Subcutaneous abdominal adipose tissue (tissue), 5 donors: ENCODE data around the gene FBN2.

Experiments
- H3K27ac ChIP-seq: one replicate; pipeline ENCODE4 v1.7.0; 2013; ENCODE audit warnings: low read depth, mild to moderate bottlenecking, inconsistent platforms, low read length, moderate library complexity
- H3K27me3 ChIP-seq, 5 donors: one replicate each; pipeline ENCODE4 v1.7.0; 2013; ENCODE audit warnings: low read length in 5 of 5, inconsistent platforms in 1 of 5; ENCODE audit not compliant: control insufficient read depth in 5 of 5, insufficient read depth in 4 of 5
- H3K36me3 ChIP-seq, 5 donors: one replicate each; pipeline ENCODE4 v1.7.0; 2013; ENCODE audit warnings: low read length in 5 of 5; ENCODE audit not compliant: control insufficient read depth in 5 of 5, insufficient read depth in 5 of 5
- H3K4me1 ChIP-seq, 5 donors: one replicate each; pipeline ENCODE4 v1.7.0; 2013; ENCODE audit warnings: low read length in 5 of 5, mild to moderate bottlenecking in 3 of 5, moderate library complexity in 1 of 5; ENCODE audit not compliant: control insufficient read depth in 5 of 5, insufficient read depth in 5 of 5
- H3K4me3 ChIP-seq, 5 donors: one replicate each; pipeline ENCODE4 v1.7.0; 2013; ENCODE audit warnings: low read length in 5 of 5, low read depth in 1 of 5
- H3K9ac ChIP-seq, 5 donors: one replicate each; pipeline ENCODE4 v1.7.0; 2013; ENCODE audit warnings: low read length in 5 of 5, mild to moderate bottlenecking in 4 of 5, moderate library complexity in 3 of 5
- H3K9me3 ChIP-seq, 5 donors: one replicate each; pipeline ENCODE4 v1.7.0; 2013; ENCODE audit warnings: low read length in 5 of 5; ENCODE audit not compliant: control insufficient read depth in 5 of 5
- donor health status: healthy.
- donor health status: healthy.
- donor health status: healthy.
- donor health status: healthy.
- donor health status: healthy.

The FBN2 gene

DNA sequence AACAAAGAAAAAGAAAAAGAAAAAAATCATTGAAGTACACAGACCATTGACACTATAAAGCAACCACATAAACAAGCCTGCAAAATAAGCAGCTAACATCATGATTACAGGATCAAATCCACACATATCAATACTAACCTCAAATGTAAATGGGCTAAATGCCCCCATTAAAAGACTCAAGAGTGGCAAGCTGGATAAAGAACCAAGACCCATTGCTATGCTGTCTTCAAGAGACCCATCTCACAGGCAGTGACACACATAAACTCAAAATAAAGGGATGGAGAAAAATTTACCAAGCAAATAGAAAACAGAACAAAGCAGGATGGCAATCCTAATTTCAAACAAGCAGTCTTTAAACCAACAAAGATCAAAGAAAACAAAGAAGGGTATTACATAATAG is 15.7 kb upstream of the FBN2 start:
- Histone ChIP-seq H3K36me3 (no peaks in the 10 kb centered on the region), H3K4me3 (no peak overlapping the region), H3K27ac (no peak overlapping the region), H3K9ac (no peak overlapping the region), H3K9me3 (peaks cover 0 to 20% (median 9%) of the 10 kb centered on the region in 5 donors), H3K4me1 (no peaks in the 10 kb centered on the region), H3K27me3 (no peaks in the 10 kb centered on the region)

DNA sequence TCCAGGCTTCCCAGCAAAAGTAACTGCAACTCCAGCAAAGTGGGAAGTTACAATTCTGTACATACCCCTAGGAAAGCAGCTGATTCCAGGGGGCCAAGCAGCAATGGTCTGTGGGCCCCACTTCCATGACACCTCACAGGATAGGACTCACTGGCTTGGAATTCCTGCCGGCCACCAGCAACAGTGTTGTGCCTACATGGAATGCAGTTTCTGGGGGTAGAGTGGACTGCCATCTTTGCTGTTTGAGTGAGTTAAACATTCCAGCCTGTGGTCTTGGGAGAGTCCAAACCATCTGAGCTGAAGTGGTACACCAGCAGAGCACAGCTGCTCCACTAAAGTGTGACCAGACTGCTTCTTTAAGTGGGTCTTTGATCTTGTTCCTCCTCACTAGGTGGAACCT is 13.4 kb upstream of the FBN2 start:
- no peak overlapping the region for H3K9ac ChIP-seq
- no peaks in the 10 kb centered on the region for H3K4me1 ChIP-seq
- H3K27me3 ChIP-seq = no peaks in the 10 kb centered on the region
- H3K4me3 ChIP-seq = no peak overlapping the region
- no peak overlapping the region for H3K27ac ChIP-seq
- peaks cover 0 to 20% (median 9%) of the 10 kb centered on the region in 5 donors for H3K9me3 ChIP-seq
- H3K36me3 ChIP-seq = no peaks in the 10 kb centered on the region

DNA sequence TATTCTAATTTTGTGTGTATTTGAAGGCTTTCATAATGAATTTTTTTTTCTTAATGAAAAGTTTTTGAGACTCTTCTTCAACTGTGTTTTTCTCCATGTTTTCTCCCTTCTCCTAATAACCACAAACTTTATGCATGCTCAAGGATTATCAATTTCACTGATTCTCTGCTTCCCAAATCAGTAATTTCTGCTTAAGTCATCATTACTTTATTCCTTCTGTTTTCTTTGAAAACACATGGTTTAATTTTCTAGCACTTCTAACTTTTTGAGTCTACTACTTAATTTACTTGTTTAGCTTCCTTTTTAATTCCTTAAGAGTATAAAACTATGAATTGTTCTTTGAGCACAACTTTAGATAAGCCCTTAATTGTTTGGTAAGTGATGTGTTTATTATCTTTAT is 11.5 kb upstream of the FBN2 start:
- Histone ChIP-seq H3K27me3 (no peaks in the 10 kb centered on the region), H3K27ac (no peak overlapping the region), H3K4me3 (no peak overlapping the region), H3K9me3 (peaks cover 0 to 20% (median 11%) of the 10 kb centered on the region in 5 donors), H3K36me3 (no peaks in the 10 kb centered on the region), H3K4me1 (no peaks in the 10 kb centered on the region), H3K9ac (no peak overlapping the region)

DNA sequence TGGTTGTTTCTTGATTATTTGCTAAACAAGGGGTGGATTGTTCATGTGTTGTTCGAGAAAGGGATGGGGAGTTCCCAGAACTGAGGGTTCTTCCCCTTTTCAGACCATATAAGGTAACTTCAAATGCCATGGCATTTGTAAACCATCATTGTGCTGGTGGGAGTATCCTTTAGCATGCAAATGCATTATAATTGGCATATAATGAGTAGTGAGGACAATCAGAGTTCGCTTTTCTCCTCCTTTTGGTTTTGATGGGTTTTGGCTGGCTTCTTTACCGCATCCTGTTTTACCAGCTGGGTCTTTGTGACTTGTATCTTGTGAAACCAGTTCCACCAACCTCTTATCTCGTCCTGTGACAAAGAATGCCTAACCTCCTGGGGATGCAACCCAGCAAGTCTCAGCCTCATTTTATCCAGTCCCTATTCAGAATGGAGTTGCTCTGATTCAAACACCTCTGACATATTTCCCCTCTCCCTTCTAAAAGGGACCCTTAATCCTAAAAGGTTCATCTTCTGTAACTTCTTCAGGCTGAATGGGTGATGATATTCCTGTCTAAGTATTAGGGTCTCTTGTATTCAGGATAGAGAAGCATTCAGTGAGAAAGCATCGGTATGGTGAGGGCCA is 8.7 kb upstream of the FBN2 start:
- no peaks in the 10 kb centered on the region for H3K36me3 ChIP-seq
- peaks cover 0 to 12% (median 4%) of the 10 kb centered on the region in 5 donors for H3K9me3 ChIP-seq
- no peaks in the 10 kb centered on the region for H3K27me3 ChIP-seq
- no peak overlapping the region for H3K4me3 ChIP-seq
- no peaks in the 10 kb centered on the region for H3K4me1 ChIP-seq
- H3K9ac ChIP-seq = no peak overlapping the region
- H3K27ac ChIP-seq = no peak overlapping the region

DNA sequence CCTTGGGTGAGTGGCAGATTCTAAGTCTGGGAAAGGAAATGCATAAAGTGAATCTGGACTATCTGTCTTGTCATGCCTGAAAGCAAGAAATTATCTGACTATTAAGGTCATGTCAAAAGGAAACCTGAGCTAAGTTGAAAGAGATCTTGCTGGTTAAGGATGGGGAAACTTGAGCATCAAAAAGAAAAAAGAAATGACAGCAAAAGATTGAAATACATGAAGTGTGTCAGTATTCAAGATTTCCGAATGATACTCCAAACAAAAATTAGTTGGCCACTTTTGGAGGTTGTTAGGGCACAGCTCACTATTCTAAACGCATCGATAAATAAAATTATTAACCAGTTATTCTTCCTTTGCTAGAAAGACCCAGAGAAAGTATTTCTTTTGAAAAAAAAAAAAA is 3.3 kb upstream of the FBN2 start:
- no peak overlapping the region for H3K9ac ChIP-seq
- peaks cover 0 to 19% (median 15%) of the 10 kb centered on the region in 5 donors for H3K27me3 ChIP-seq
- H3K4me3 ChIP-seq = no peak overlapping the region
- no peak overlapping the region for H3K27ac ChIP-seq
- peaks cover 0 to 27% (median 25%) of the 10 kb centered on the region in 5 donors for H3K4me1 ChIP-seq
- no peaks in the 10 kb centered on the region for H3K36me3 ChIP-seq
- H3K9me3 ChIP-seq = peaks cover 0 to 12% (median 3%) of the 10 kb centered on the region in 5 donors

DNA sequence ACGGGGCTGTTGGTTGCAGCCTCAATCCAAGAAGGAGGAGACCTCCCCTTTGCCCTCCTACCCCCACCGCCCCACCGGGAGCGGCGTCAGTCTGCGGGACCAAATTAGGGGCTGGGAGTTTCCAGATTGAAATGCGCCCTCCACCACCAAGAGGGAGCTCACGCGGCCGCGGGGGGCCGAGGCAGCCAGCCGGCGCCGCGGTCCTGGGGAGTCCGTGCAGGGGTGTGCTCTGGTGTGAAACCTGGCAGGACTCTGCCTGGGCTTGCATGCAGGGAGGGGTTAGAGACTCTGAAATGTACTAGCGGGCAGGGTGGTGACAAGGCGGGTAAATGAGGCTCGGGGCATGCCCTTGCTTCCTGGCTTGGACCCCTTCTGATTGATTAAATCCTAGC is 989 bp upstream of the FBN2 start:
- Histone ChIP-seq H3K9me3 (peaks cover 0 to 8% (median 3%) of the 10 kb centered on the region in 5 donors), H3K9ac (no peak overlapping the region), H3K4me1 (peaks cover 0 to 27% (median 25%) of the 10 kb centered on the region in 5 donors), H3K36me3 (no peaks in the 10 kb centered on the region), H3K27ac (no peak overlapping the region), H3K4me3 (peak overlapping the region in 4 of 5 donors; percentile 61 to 78 (median 66)), H3K27me3 (peaks cover 0 to 25% (median 19%) of the 10 kb centered on the region in 5 donors)

DNA sequence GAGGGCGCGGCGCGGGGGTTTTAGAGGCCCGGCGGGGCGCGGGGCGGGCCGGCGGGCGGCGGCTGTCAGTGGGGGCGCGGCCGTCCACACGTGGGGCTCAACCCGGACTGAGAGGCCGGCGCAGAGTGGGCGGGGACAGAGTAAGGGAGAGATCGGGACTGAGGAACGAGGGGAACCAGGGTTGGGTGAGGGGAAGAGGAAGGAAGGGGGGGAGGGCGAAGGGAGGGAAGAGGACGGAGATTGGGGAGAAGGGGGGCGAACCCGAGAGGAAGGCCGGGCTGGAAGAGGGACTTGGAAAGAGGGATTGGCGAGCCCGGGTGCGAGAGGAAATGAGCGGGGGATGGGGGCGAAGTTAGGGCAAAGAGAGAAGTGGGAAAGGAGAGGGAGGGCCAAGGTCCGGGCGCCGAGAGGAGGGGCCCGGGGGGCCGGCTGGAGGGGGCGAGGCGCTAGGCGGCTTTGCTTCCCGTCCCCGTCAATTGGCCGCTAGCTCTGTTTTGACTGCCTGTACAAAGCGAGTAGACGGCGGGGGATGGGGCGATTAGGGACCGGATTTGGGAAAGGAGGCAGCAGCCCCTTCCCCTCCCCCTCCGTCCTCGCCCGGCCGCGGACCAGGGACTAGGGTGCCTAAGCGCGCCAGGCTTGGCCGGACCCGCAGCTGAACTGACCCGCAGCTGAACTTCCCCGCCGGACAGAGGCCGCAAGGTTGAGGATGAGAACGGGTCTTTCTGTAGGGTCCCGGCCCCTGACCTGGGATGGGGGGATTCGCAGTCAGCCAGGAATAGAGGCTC is 399 bp upstream of the FBN2 start:
- H3K27me3 ChIP-seq = peaks cover 0 to 25% (median 19%) of the 10 kb centered on the region in 5 donors
- H3K9me3 ChIP-seq = peaks cover 0 to 6% (median 1%) of the 10 kb centered on the region in 5 donors
- no peak overlapping the region for H3K9ac ChIP-seq
- no peaks in the 10 kb centered on the region for H3K36me3 ChIP-seq
- no peak overlapping the region for H3K27ac ChIP-seq
- peak overlapping the region; percentile 61 to 78 (median 66) for H3K4me3 ChIP-seq
- peaks cover 0 to 27% (median 25%) of the 10 kb centered on the region in 5 donors for H3K4me1 ChIP-seq

DNA sequence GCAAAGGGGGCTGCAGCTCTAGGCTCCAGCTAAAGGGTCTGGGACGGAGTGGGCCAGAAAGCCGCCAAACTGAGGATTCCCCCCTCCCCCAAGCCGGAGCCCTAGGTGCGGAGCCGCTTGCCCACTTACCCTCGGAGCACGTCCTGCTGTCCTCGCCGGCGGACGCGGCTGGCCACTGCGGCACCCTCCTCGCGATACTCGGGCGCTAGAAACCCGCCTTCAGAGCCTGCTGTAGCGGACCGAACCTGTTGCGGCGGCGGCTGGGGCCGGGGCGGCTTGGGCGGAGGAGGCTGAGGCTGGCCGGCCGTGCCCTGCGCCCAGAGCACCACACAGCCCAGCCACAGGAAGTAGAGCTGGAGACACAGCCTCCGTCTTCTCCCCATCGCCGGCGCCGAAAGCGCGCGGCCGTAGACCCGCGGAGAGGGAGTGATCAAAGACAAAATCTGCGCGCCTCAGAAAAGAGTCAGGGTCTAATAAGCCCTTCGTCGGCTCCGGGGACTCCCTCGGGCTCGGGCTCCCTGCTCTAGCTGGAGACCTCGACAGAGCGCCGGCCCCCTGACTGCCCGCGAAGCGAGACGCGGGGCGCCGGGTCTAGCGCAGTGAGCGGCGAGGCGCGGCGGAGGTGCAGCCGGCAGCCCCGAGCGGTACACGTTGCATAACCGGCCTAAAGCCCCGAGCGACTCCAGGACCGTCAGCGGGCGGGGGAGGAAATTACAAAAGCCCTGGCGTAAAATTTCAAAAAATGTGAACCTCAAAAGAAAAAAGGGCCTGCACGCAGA is 635 bp downstream of the FBN2 start:
- Histone ChIP-seq H3K4me1 (peaks cover 0 to 27% (median 25%) of the 10 kb centered on the region in 5 donors), H3K27ac (no peak overlapping the region), H3K9ac (no peak overlapping the region), H3K9me3 (no peaks in the 10 kb centered on the region), H3K4me3 (peak overlapping the region; percentile 55 to 78 (median 66)), H3K36me3 (no peaks in the 10 kb centered on the region), H3K27me3 (peaks cover 0 to 25% (median 19%) of the 10 kb centered on the region in 5 donors)

DNA sequence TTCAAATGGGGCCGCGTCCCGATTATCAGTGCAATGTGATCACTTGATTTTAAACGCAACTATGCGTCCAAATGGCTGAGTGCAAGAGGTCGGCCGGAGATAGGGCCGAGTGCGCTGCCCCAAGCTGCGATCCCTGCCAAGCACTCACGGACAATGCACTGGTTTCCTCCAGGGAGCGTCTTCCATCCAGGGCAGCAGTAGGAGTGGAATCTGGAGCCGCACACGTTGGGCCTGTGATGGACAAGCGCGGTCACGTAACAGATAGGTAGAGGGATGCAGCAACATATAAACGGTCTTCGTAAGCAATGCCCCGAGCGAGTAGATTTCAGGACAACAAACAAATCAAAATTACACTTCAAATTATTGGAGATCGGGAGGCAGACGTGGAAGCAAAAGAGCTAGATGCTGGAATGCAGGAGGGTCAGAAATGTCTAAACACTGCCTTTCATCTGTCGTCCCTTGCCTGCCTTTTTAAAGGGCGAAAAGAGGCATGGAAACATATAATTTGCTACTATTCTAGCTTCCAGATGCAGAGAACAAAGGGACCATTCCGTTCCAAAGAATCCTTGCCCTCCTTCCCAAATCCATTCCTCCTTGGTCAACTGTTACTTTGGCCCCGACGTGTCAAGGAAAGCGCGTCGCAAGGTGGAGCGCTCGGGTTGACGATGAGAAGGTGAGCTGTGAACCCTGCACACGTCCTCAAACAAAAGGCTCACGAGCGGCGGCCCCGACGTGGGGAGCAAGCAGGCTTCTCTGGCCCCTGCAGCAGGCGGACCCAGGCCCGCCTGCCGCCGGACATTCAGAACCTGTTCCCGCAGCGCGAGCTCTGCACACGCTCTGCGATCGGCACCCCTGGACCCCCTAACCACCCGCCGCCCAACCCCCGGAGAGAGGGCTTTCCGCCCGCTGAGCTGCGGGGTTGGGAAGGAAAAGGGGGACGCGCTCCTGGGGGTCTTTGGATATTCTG is 1.5 kb downstream of the FBN2 start:
- Histone ChIP-seq H3K36me3 (no peaks in the 10 kb centered on the region), H3K4me3 (peak overlapping the region in 3 of 5 donors; percentile 61 to 78 (median 66)), H3K27me3 (peaks cover 0 to 25% (median 19%) of the 10 kb centered on the region in 5 donors), H3K4me1 (peaks cover 0 to 27% (median 25%) of the 10 kb centered on the region in 5 donors), H3K27ac (no peak overlapping the region), H3K9ac (no peak overlapping the region), H3K9me3 (no peaks in the 10 kb centered on the region)
